ENCODE measurements around the gene SDF4.

DNA sequence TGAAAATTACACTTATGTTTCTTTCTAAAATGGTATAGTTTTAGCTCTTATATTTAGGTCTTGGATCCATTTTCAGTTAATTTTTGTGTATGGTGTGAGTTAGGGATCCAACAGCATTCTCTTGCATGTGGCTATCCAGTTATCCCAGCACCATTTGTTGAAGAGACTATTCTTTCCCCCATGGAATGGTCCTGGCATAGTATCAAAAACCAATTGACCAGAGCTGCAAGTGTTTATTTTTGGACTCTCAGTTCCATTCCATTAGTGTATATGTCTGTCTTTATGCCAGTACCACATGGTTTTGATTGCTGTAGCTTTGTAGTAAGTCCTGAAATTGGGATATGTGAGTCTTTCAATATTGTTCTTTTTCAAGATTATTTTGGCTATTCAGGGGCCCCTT lies 43.9 kb downstream of the SDF4 start:
- TF ChIP-seq, protein P1, sequence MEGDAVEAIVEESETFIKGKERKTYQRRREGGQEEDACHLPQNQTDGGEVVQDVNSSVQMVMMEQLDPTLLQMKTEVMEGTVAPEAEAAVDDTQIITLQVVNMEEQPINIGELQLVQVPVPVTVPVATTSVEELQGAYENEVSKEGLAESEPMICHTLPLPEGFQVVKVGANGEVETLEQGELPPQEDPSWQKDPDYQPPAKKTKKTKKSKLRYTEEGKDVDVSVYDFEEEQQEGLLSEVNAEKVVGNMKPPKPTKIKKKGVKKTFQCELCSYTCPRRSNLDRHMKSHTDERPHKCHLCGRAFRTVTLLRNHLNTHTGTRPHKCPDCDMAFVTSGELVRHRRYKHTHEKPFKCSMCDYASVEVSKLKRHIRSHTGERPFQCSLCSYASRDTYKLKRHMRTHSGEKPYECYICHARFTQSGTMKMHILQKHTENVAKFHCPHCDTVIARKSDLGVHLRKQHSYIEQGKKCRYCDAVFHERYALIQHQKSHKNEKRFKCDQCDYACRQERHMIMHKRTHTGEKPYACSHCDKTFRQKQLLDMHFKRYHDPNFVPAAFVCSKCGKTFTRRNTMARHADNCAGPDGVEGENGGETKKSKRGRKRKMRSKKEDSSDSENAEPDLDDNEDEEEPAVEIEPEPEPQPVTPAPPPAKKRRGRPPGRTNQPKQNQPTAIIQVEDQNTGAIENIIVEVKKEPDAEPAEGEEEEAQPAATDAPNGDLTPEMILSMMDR (IDR thresholded peaks at IDR 0.05), result no peak
- TF ChIP-seq EZH2 (IDR thresholded peaks at IDR 0.05; ENCODE audit: borderline replicate concordance, insufficient read depth, low read depth, low read length, poor library complexity, severe bottlenecking), result no peak

Data from B cell (primary cell).